GM12878 (cell line): Measurements from ENCODE around the gene MYRF. TPM values are rescaled to one million over a fixed set of nuclear protein-coding genes. Genes with fewer than 3 reads are reported as not detected.

Experiments used
- ATAC-seq: fragments of 200-7000 bp; cut with Tn5 transposase; 3 replicates; pipeline ENCODE4 v1.9.1; 2020; ENCODE audit warnings: mild to moderate bottlenecking, moderate library complexity
- BruUV-seq: library from RNA; stranded (reverse); fragments of 400-500 nt; replicated peaks from 2 replicates; lab custom pipeline; 2021; lab: Mats Ljungman, UMichigan
- CTCF ChIA-PET: fragments of 300-600 bp; sonication (Branson Sonifier 250); formaldehyde crosslinking; extraction: SDS; loops from one replicate; lab custom pipeline; 2021; ENCODE audit warnings: inconsistent platforms; lab: Yijun Ruan, JAX
- POLR2A ChIA-PET: fragments of 350-600 bp; formaldehyde crosslinking; extraction: SDS; loops from one replicate; lab custom pipeline; 2021; ENCODE audit warnings: inconsistent platforms; lab: Charles Lee
- RAD21 ChIA-PET: fragments of 300-600 bp; sonication (Branson Sonifier 250); formaldehyde crosslinking; loops from one replicate; lab custom pipeline; 2023; ENCODE audit warnings: antibody characterized with exemption; ENCODE audit not compliant: unreplicated experiment; lab: Charles Lee
- SMC1A ChIA-PET: fragments of 300-600 bp; sonication (Branson Sonifier 250); formaldehyde crosslinking; loops from one replicate; lab custom pipeline; 2023; ENCODE audit not compliant: unreplicated experiment, uncharacterized antibody; lab: Charles Lee
- DNase-seq: peaks from one replicate; pipeline ENCODE4 v3.0.0-alpha.2; 2011; ENCODE audit warnings: low read depth, low spot score
- FAIRE-seq: peaks from 3 replicates; lab custom pipeline; 2011; peaks lifted over from hg19 to GRCh38; lab: Jason Lieb, UNC
- H2AFZ ChIP-seq: 2 replicates; pipeline ENCODE4 v1.6.0; 2011; ENCODE audit warnings: low read depth, low read length, control low read depth; ENCODE audit not compliant: control insufficient read depth
- H3K27ac ChIP-seq: 2 replicates; pipeline ENCODE4 v1.5.1; 2011; ENCODE audit warnings: control low read depth; ENCODE audit not compliant: control insufficient read depth, insufficient read depth
- H3K27me3 ChIP-seq, 2 experiments: replicated peaks in 1 of 2; 2 replicates each; pipeline versions ENCODE4 v1.6.0 to v1.6.1; 2011; ENCODE audit warnings: low read length in 1 of 2; ENCODE audit not compliant: control insufficient read depth in 2 of 2, insufficient read depth in 2 of 2
- H3K36me3 ChIP-seq, 2 experiments: 2 replicates each; pipeline ENCODE4 v1.5.1; 2011; ENCODE audit warnings: low read length in 1 of 2; ENCODE audit not compliant: control insufficient read depth in 2 of 2, insufficient read depth in 2 of 2
- H3K4me1 ChIP-seq: 2 replicates; pipeline ENCODE4 v1.6.1; 2011; ENCODE audit warnings: mild to moderate bottlenecking, low read length, moderate library complexity, mixed read lengths; ENCODE audit not compliant: control insufficient read depth, insufficient read depth
- H3K4me2 ChIP-seq: 2 replicates; pipeline ENCODE4 v1.6.0; 2011; ENCODE audit warnings: control low read depth; ENCODE audit not compliant: control insufficient read depth, insufficient read depth
- H3K4me3 ChIP-seq: fragments of 200-600 bp; sonication (generic); 2 replicates; pipeline ENCODE4 v1.5.1; 2016
- H3K79me2 ChIP-seq: 2 replicates; pipeline ENCODE4 v1.6.0; 2011; ENCODE audit warnings: low read length; ENCODE audit not compliant: control insufficient read depth, insufficient read depth
- H3K9ac ChIP-seq: 2 replicates; pipeline ENCODE4 v1.8.0; 2011; ENCODE audit warnings: low read length, control low read depth, mixed read lengths; ENCODE audit not compliant: control insufficient read depth, insufficient read depth
- H3K9me3 ChIP-seq: replicated peaks from 3 replicates; pipeline ENCODE4 v1.5.1; 2011; ENCODE audit warnings: mild to moderate bottlenecking, low read length; ENCODE audit not compliant: control insufficient read depth, insufficient read depth
- H4K20me1 ChIP-seq: 2 replicates; pipeline ENCODE4 v1.6.0; 2011; ENCODE audit not compliant: control insufficient read depth, insufficient read depth
- PAX5 ChIP-seq: IDR thresholded peaks from 2 replicates; pipeline ENCODE4 v1.6.1; 2011; ENCODE audit warnings: low read depth, low read length, borderline replicate concordance
- RB1 ChIP-seq: fragments of 450-650 bp; formaldehyde crosslinking; IDR thresholded peaks from 2 replicates; pipeline ENCODE4 v1.6.1; 2017; ENCODE audit warnings: mild to moderate bottlenecking, borderline replicate concordance
- WGBS: methylation state at CpG from one replicate; pipeline ENCODE4 v1.1.6; 2016; ENCODE audit warnings: low lambda C conversion rate; ENCODE audit not compliant: insufficient replicate concordance, insufficient coverage; ENCODE audit errors: missing lambda C conversion rate; 5-methylcytosine and 5-hydroxymethylcytosine counted together
- in situ Hi-C: fragments of 300-500 bp; cut with MboI; formaldehyde crosslinking; loops from 9 replicates; pipeline ENCODE4 v1.14.3; 2018; ENCODE audit warnings: mixed read lengths
- intact Hi-C: fragments of 100-400 bp; cut with micrococcal nuclease; formaldehyde crosslinking; loops from one replicate; pipeline ENCODE4 v1.14.2; 2022; ENCODE audit not compliant: unreplicated experiment
- polyA plus RNA-seq, 11 experiments: library from polyadenylated mRNA; depleted of rRNA in 4 of 11; unstranded in 6 of 11; stranded (reverse) in 5 of 11; fragments of >200 nt; fragmentation: Nextera tagmentation in 4 of 11; fragmentation: Illumina TruSeq in 1 of 11; extraction: Ambion mirVana in 4 of 11; extraction: Trizol in 1 of 11; gene quantifications; 1 replicate in 1 of 11; 2 replicates in 10 of 11; pipeline versions ENCODE4 v1.2.1 to v1.2.3, GENCODE V29; 2011 to 2016; ENCODE audit warnings: inconsistent platforms in 2 of 11, missing spikeins in 2 of 11, low read depth in 1 of 11
- total RNA-seq, 4 experiments: library from RNA; depleted of rRNA in 3 of 4; stranded (reverse); fragments of >200 nt in 3 of 4; fragmentation: Illumina TruSeq in 1 of 4; extraction: Trizol in 1 of 4; gene quantifications; 2 replicates each; pipeline versions ENCODE4 v1.2.1 to v1.2.3, GENCODE V29; 2013 to 2021

The MYRF gene
- total and polyA plus RNA-seq, 10 of the 15 experiments (the other 5 are each of a cell fraction or from before 2014, with no cell fraction given): 0.27 to 15.6 (median 0.89) TPM

GRCh38 chr11:61707574-61707973 lies 44.9 kb upstream of the MYRF start:
- Histone ChIP-seq H3K4me3 (no peak overlapping the region), H3K9me3 (no peaks in the 10 kb centered on the region), H2AFZ (no peak overlapping the region), H3K27ac (no peak overlapping the region), H3K79me2 (no peaks in the 10 kb centered on the region), H3K9ac (no peak overlapping the region), H4K20me1 (no peaks in the 10 kb centered on the region), H3K4me1 (no peaks in the 10 kb centered on the region), H3K27me3 (peaks cover 2% of the 10 kb centered on the region in 2 experiments; a peak in 2 of 4 replicates), H3K4me2 (no peak overlapping the region), H3K36me3 (no peaks in the 10 kb centered on the region)
- ChIA-PET SMC1A (no interaction called here), RAD21 (no interaction called here), CTCF (no interaction called here), POLR2A (no interaction called here)
- intact Hi-C loops: no loop called here
- in situ Hi-C loops: no loop called here
- no TSS peak for BruUV-seq
- DNase-seq (no peak), FAIRE-seq (no peak), ATAC-seq (no peak)
- WGBS: 30% methylated on average over 9 of the region's 9 CpGs
- TF ChIP-seq RB1: no peak

GRCh38 chr11:61709110-61709509 lies 43.3 kb upstream of the MYRF start:
- Histone ChIP-seq H2AFZ (no peak overlapping the region), H3K27me3 (peaks cover 2% of the 10 kb centered on the region in 2 experiments; a peak in 2 of 4 replicates), H3K9ac (no peak overlapping the region), H3K9me3 (no peaks in the 10 kb centered on the region), H3K36me3 (no peaks in the 10 kb centered on the region), H4K20me1 (no peaks in the 10 kb centered on the region), H3K4me1 (no peaks in the 10 kb centered on the region), H3K27ac (no peak overlapping the region), H3K79me2 (no peaks in the 10 kb centered on the region), H3K4me3 (no peak overlapping the region), H3K4me2 (no peak overlapping the region)
- ChIA-PET RAD21 (no interaction called here), CTCF (interaction anchor here (1.2 kb wide), 1 partner anchor 71 kb away, joined by 3 read pairs; no protein-coding TSS in a partner anchor), POLR2A (no interaction called here), SMC1A (no interaction called here)
- WGBS: 52% methylated on average over 7 of the region's 7 CpGs
- FAIRE-seq: no peak
- no peak for TF ChIP-seq PAX5
- no peak for ATAC-seq
- intact Hi-C loops: no loop called here
- in situ Hi-C loops: no loop called here
- DNase-seq: no peak
- no TSS peak for BruUV-seq
